ENCODE results near the gene EGFL7.
"Not testable (repeated sequence)": the region's sequence is repeated elsewhere in the genome, so short reads cannot be mapped to it uniquely, and the experiment has no call there.

EGFL7 gene

GRCh38 chr9:136625101-136626065 is 37.3 kb upstream of the EGFL7 start:
- DNase-seq: peak; percentile 44

GRCh38 chr9:136626066-136626725 is 36.5 kb upstream of the EGFL7 start:
- no peak for DNase-seq

GRCh38 chr9:136626740-136627642 is 35.7 kb upstream of the EGFL7 start:
- DNase-seq: peak; percentile 67

- DNase-seq: no peak
These were observed 35.0 kb upstream of the EGFL7 start for GRCh38 chr9:136627703-136628102.

- DNase-seq: no peak
These were observed 34.4 kb upstream of the EGFL7 start for GRCh38 chr9:136628268-136628667.

- no peak for DNase-seq
These were observed 33.5 kb upstream of the EGFL7 start for GRCh38 chr9:136629001-136629878.

- peak; percentile 74 for DNase-seq
These were observed 32.6 kb upstream of the EGFL7 start for GRCh38 chr9:136629879-136630661.

GRCh38 chr9:136630662-136630992 is 32.1 kb upstream of the EGFL7 start:
- no peak for DNase-seq

GRCh38 chr9:136631038-136632000 is 31.4 kb upstream of the EGFL7 start:
- DNase-seq: peak; percentile 89

GRCh38 chr9:136632072-136632471 is 30.6 kb upstream of the EGFL7 start:
- not testable (repeated sequence) for DNase-seq

- DNase-seq: not testable (repeated sequence)
These were observed 30.1 kb upstream of the EGFL7 start for GRCh38 chr9:136632491-136633106.

- no peak for DNase-seq
These were observed 27.8 kb upstream of the EGFL7 start for GRCh38 chr9:136634904-136635303.

GRCh38 chr9:136640171-136641111 is 22.3 kb upstream of the EGFL7 start:
- no peak for DNase-seq

- DNase-seq: no peak
These were observed 20.2 kb upstream of the EGFL7 start for GRCh38 chr9:136642439-136642921.

GRCh38 chr9:136643596-136644342 is 18.9 kb upstream of the EGFL7 start:
- DNase-seq: no peak

- DNase-seq: peak; percentile 90
These were observed 18.4 kb upstream of the EGFL7 start for GRCh38 chr9:136644343-136644592.

- DNase-seq: no peak
These were observed 17.9 kb upstream of the EGFL7 start for GRCh38 chr9:136644593-136645351.

All from DMS53 (cell line).